Thyroid gland (tissue), 4 donors: ENCODE measurements around the gene CCL4. TPM values are rescaled to one million over a fixed set of nuclear protein-coding genes. Genes with fewer than 3 reads are reported as not detected.

Experiments
- DNase-seq, 2 donors: peaks; one replicate each; pipeline ENCODE4 v3.0.0-alpha.2; 2019
- H3K27ac ChIP-seq, 3 donors: fragments of 200-600 bp; sonication (generic); 1 replicate in 2 of 3; 2 replicates in 1 of 3; pipeline ENCODE4 v1.5.1; 2016 to 2019; ENCODE audit warnings: mild to moderate bottlenecking in 1 of 3, moderate library complexity in 1 of 3
- H3K27me3 ChIP-seq: fragments of 200-600 bp; sonication (generic); one replicate; pipeline ENCODE4 v1.5.1; 2019
- H3K36me3 ChIP-seq, 2 donors: fragments of 200-600 bp; sonication (generic); one replicate each; pipeline ENCODE4 v1.5.1; 2016 to 2019
- H3K4me1 ChIP-seq, 2 donors: fragments of 200-600 bp; sonication (generic); one replicate each; pipeline ENCODE4 v1.5.1; 2017 to 2019
- H3K4me3 ChIP-seq, 3 donors: fragments of 200-600 bp; sonication (generic); replicated peaks in 1 of 3; 1 replicate in 2 of 3; 2 replicates in 1 of 3; pipeline ENCODE4 v1.5.1; 2016; ENCODE audit warnings: mild to moderate bottlenecking in 1 of 3
- H3K9me3 ChIP-seq: fragments of 200-600 bp; sonication (generic); one replicate; pipeline ENCODE4 v1.5.1; 2017
- CTCF ChIP-seq, 6 experiments: fragments of 200-600 bp in 3 of 6; fragments of 450-650 bp in 3 of 6; sonication (generic) in 3 of 6; IDR thresholded peaks; one replicate each; pipeline ENCODE4 v1.5.1; 2016 to 2019; ENCODE audit warnings: antibody characterized with exemption in 6 of 6, mild to moderate bottlenecking in 2 of 6, inconsistent platforms in 1 of 6, moderate library complexity in 1 of 6
- POLR2A ChIP-seq, 2 donors: fragments of 450-650 bp; IDR thresholded peaks; one replicate each; pipeline ENCODE4 v1.6.1; 2017; ENCODE audit warnings: antibody characterized with exemption in 2 of 2, mild to moderate bottlenecking in 2 of 2, moderate library complexity in 1 of 2
- WGBS, 2 donors: methylation state at CpG; one replicate each; pipeline ENCODE4 v1.1.5; 2017; 5-methylcytosine and 5-hydroxymethylcytosine counted together
- intact Hi-C: fragments of 100-400 bp; cut with DNase I; formaldehyde crosslinking; loops from one replicate; pipeline ENCODE4 v1.15.1; 2023
- total RNA-seq, 4 donors: library from RNA; depleted of rRNA; stranded (reverse); fragments of >200 nt; gene quantifications; one replicate each; pipeline ENCODE4 v1.2.3, GENCODE V29; 2016

The CCL4 gene
- total RNA-seq, 4 donors from 2014 or later, result 0.78 to 4.3 (median 2.7) TPM; not detected in 1

GRCh38 chr17:36063786-36064541 is 39.7 kb upstream of the CCL4 start, which contains the start of gene CCL18:
TSS of gene CCL18 (plus strand) at chr17:36064272. CDS start at chr17:36064343, 71 bp downstream.
- intact Hi-C loops, result no loop called here
- TF ChIP-seq POLR2A (IDR thresholded peaks at IDR 0.05) (no peak), CTCF (IDR thresholded peaks at IDR 0.05) (no peak)
- no peak for DNase-seq
- 83% methylated on average over 5 of the region's 5 CpGs for WGBS, 2 donors
- no peak within 1 kb of the TSS for H3K27ac ChIP-seq
- H3K4me1 ChIP-seq, result no peaks in the 10 kb centered on the region
- H3K4me3 ChIP-seq, result no peak within 1 kb of the TSS
- H3K9me3 ChIP-seq, result no peaks in the 10 kb centered on the region
- no peaks in the 10 kb centered on the region for H3K27me3 ChIP-seq
- no peaks in the 10 kb centered on the region for H3K36me3 ChIP-seq

GRCh38 chr17:36066365-36066985 is 37.2 kb upstream of the CCL4 start:
- Histone ChIP-seq H3K4me3 (no peak overlapping the region), H3K27ac (no peak overlapping the region), H3K9me3 (no peaks in the 10 kb centered on the region), H3K36me3 (no peaks in the 10 kb centered on the region), H3K4me1 (no peaks in the 10 kb centered on the region), H3K27me3 (no peaks in the 10 kb centered on the region)
- 84 to 92% methylated on average over 6 of the region's 6 CpGs for WGBS, 2 donors
- TF ChIP-seq CTCF (IDR thresholded peaks at IDR 0.05) (no peak), POLR2A (IDR thresholded peaks at IDR 0.05) (no peak)
- peak in 1 of 2 donors; percentile 5 for DNase-seq
- intact Hi-C loops, result no loop called here

DNA sequence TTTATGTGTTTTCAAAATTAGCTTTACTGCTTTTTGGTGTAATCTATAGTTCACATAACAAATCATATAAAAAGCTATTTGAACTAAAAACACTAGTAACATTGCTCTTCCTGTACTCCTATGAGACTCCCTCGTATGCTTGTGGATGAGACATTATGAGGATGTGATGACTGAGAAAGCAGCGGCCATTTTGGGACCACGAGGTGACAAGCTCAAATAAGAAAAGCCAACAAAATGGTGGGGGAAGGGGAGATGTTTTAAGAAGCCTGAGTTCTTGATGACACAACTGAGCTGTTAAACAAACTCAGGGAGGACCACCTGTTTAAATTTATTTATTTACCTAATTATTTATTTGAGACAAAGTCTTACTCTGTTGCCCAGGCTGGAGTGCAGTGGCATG is 35.1 kb upstream of the CCL4 start:
- DNase-seq, result no peak
- 77 to 81% methylated on average over 3 of the region's 3 CpGs for WGBS, 2 donors
- H3K27ac ChIP-seq, result no peak overlapping the region
- H3K4me3 ChIP-seq, result no peak overlapping the region
- intact Hi-C loops, result no loop called here
- TF ChIP-seq CTCF (IDR thresholded peaks at IDR 0.05) (no peak), POLR2A (IDR thresholded peaks at IDR 0.05) (no peak)
- no peaks in the 10 kb centered on the region for H3K9me3 ChIP-seq
- no peaks in the 10 kb centered on the region for H3K36me3 ChIP-seq
- H3K27me3 ChIP-seq, result no peaks in the 10 kb centered on the region
- H3K4me1 ChIP-seq, result no peaks in the 10 kb centered on the region

GRCh38 chr17:36069136-36069535 is 34.5 kb upstream of the CCL4 start:
- no peaks in the 10 kb centered on the region for H3K27me3 ChIP-seq
- no peak overlapping the region for H3K27ac ChIP-seq
- H3K4me3 ChIP-seq, result no peak overlapping the region
- H3K36me3 ChIP-seq, result no peaks in the 10 kb centered on the region
- TF ChIP-seq POLR2A (IDR thresholded peaks at IDR 0.05) (no peak), CTCF (IDR thresholded peaks at IDR 0.05) (no peak)
- H3K9me3 ChIP-seq, result no peaks in the 10 kb centered on the region
- intact Hi-C loops, result no loop called here
- DNase-seq, result no peak
- no peaks in the 10 kb centered on the region for H3K4me1 ChIP-seq

- H3K27me3 ChIP-seq, result no peaks in the 10 kb centered on the region
- H3K4me3 ChIP-seq, result no peak overlapping the region
- no peak for DNase-seq
- intact Hi-C loops, result loop anchor here (5.0 kb wide), 1 partner anchor 98 kb away; no protein-coding TSS in a partner anchor
- no peaks in the 10 kb centered on the region for H3K9me3 ChIP-seq
- H3K4me1 ChIP-seq, result no peaks in the 10 kb centered on the region
- no peak overlapping the region for H3K27ac ChIP-seq
- WGBS, 2 donors, result 73 to 79% methylated on average over 2 to 3 of the region's 3 CpGs
- H3K36me3 ChIP-seq, result no peaks in the 10 kb centered on the region
- TF ChIP-seq CTCF (IDR thresholded peaks at IDR 0.05) (no peak), POLR2A (IDR thresholded peaks at IDR 0.05) (no peak)
Observed at GRCh38 chr17:36070427-36070826, 33.2 kb upstream of the CCL4 start.
